ENCODE data around the gene ARHGAP5.

The ARHGAP5 gene

DNA sequence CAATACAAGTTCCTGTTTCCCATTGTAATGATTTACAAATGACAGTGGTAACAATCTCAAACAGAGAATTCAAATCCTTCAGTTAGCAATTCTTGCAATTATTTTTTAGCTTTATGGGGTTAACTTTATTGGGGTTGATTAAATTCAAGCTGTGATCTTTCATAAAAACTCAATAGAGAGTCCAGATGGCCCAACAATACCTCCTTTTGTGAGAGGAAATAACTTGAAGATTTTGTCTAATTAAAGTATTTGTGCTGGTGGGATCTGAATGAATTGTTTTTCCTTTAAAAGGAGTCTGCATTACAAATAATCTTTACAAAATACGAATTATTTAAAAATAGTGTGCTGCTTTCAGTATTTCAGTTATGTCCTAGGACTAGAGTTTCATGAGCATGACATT, 4.4 kb upstream of the ARHGAP5 start:
- no peak overlapping the region for H3K27ac ChIP-seq
- no peak for DNase-seq
- H3K9me3 ChIP-seq (ENCODE audit: severe bottlenecking) = no peaks in the 10 kb centered on the region
- no peaks in the 10 kb centered on the region for H3K27me3 ChIP-seq (ENCODE audit: insufficient read depth, low read depth, severe bottlenecking)
- TF ChIP-seq, protein P1, sequence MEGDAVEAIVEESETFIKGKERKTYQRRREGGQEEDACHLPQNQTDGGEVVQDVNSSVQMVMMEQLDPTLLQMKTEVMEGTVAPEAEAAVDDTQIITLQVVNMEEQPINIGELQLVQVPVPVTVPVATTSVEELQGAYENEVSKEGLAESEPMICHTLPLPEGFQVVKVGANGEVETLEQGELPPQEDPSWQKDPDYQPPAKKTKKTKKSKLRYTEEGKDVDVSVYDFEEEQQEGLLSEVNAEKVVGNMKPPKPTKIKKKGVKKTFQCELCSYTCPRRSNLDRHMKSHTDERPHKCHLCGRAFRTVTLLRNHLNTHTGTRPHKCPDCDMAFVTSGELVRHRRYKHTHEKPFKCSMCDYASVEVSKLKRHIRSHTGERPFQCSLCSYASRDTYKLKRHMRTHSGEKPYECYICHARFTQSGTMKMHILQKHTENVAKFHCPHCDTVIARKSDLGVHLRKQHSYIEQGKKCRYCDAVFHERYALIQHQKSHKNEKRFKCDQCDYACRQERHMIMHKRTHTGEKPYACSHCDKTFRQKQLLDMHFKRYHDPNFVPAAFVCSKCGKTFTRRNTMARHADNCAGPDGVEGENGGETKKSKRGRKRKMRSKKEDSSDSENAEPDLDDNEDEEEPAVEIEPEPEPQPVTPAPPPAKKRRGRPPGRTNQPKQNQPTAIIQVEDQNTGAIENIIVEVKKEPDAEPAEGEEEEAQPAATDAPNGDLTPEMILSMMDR (IDR thresholded peaks at IDR 0.05; ENCODE audit: low read depth, low read length) = no peak
- no peaks in the 10 kb centered on the region for H3K36me3 ChIP-seq
- H3K4me3 ChIP-seq (ENCODE audit: low read depth, low read length) = no peak overlapping the region

DNA sequence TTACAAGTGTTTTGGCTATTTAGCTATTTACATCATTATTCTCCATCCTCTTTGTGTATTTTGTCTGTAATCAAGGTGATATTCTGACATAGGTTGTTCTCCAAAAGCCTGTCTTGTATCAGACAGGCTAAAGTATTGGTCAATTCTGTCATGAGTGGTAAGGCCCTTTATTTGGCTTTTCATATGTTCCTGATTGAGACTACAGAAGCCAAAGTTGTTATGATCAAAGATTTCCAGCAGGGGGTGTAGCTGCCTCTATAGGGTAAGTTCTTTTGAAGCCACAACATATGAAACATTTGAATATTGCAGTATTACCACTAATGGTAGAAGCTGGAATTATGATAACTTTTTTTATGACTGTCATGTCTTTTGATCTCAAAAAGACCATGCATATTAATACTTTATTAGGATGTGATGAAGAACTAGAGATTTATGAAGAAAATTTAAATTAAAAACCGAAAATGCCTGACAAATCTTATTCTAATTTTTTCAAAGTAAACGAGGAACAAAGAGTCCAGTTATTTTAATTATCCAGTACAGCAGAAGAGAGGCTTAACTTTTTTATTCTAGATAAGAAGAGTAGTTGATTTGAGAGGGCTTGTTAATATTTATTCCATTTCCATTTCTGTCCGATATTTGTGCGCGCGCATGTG, 3.4 kb upstream of the ARHGAP5 start:
- no peaks in the 10 kb centered on the region for H3K27me3 ChIP-seq (ENCODE audit: insufficient read depth, low read depth, severe bottlenecking)
- H3K9me3 ChIP-seq (ENCODE audit: severe bottlenecking) = no peaks in the 10 kb centered on the region
- H3K4me3 ChIP-seq (ENCODE audit: low read depth, low read length) = no peak overlapping the region
- TF ChIP-seq, protein P1 (IDR thresholded peaks at IDR 0.05; ENCODE audit: low read depth, low read length) = peak; percentile 34; the same call in 1 of the 2 replicates
- H3K27ac ChIP-seq = no peak overlapping the region
- DNase-seq = peak; percentile 60
- no peaks in the 10 kb centered on the region for H3K36me3 ChIP-seq

DNA sequence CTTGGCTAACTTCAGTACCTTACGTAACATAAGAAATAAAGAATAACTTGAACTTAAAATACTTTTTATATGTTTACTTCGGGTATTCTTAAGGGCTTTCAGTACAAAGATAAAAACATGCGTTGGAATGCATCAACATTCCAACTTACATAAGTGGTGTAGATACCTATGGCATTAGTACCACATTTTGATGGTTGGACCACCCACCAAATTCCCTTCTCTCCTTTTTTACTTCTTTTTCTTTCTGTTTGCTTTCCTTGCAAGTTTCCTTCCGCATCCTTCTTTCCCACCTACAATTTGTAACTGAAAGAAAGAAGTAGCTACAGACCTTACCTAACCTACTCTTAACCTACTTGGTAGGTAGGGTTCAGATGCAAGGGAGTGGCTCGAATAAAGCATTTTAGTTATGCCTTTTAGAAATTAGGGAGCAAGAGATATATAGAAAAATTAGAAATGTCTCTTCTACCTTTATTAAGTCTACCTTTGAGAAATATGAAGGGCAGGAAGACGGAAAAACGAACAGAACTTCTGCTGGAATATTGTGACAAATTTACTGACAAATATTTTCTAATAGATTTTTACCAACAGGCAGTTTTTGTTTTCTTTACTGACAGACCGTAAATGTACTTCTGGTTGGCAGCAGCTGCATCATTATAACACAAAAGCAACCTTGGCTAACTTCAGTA, 2.1 kb upstream of the ARHGAP5 start:
- H3K4me3 ChIP-seq (ENCODE audit: low read depth, low read length) = peak overlapping the region; percentile 71; the same call in 1 of the 2 replicates
- H3K27ac ChIP-seq = no peak overlapping the region
- no peaks in the 10 kb centered on the region for H3K36me3 ChIP-seq
- H3K27me3 ChIP-seq (ENCODE audit: insufficient read depth, low read depth, severe bottlenecking) = no peaks in the 10 kb centered on the region
- TF ChIP-seq, protein P1 (IDR thresholded peaks at IDR 0.05; ENCODE audit: low read depth, low read length) = no peak
- no peak for DNase-seq
- no peaks in the 10 kb centered on the region for H3K9me3 ChIP-seq (ENCODE audit: severe bottlenecking)

DNA sequence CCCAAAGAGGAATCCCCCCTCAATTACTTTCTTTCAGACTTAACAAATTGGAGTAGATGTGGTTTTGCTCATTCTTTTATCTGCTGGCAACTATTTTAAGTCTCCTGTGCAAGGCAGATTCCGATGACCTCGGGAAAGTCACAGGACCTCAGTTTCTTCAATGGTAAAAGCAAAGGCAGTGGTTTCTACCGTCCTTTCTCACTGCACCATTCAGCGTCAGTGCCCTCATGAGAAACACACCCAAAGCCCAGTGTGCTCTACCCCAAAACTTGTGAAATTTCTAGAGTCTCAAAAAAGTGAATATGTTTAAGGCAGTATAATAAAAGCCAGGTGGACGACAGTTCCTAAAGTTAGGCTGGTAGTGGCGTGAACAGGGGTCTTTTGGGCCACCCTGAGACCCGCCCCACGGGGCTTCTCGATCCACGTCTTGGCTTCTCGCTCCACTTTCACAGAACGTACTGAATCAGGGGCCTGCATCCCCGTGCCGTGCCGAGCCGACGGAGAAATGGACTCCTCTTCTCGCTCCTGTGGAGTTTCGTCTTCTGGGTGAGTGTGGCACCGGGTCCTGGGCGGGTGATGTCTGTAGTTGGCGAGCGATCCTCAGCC, 1.3 kb upstream of the ARHGAP5 start:
- no peaks in the 10 kb centered on the region for H3K9me3 ChIP-seq (ENCODE audit: severe bottlenecking)
- DNase-seq = no peak
- H3K27me3 ChIP-seq (ENCODE audit: insufficient read depth, low read depth, severe bottlenecking) = no peaks in the 10 kb centered on the region
- peak overlapping the region; percentile 92 for H3K27ac ChIP-seq
- TF ChIP-seq, protein P1 (IDR thresholded peaks at IDR 0.05; ENCODE audit: low read depth, low read length) = no peak
- H3K36me3 ChIP-seq = no peaks in the 10 kb centered on the region
- H3K4me3 ChIP-seq (ENCODE audit: low read depth, low read length) = peak overlapping the region; percentile 71

DNA sequence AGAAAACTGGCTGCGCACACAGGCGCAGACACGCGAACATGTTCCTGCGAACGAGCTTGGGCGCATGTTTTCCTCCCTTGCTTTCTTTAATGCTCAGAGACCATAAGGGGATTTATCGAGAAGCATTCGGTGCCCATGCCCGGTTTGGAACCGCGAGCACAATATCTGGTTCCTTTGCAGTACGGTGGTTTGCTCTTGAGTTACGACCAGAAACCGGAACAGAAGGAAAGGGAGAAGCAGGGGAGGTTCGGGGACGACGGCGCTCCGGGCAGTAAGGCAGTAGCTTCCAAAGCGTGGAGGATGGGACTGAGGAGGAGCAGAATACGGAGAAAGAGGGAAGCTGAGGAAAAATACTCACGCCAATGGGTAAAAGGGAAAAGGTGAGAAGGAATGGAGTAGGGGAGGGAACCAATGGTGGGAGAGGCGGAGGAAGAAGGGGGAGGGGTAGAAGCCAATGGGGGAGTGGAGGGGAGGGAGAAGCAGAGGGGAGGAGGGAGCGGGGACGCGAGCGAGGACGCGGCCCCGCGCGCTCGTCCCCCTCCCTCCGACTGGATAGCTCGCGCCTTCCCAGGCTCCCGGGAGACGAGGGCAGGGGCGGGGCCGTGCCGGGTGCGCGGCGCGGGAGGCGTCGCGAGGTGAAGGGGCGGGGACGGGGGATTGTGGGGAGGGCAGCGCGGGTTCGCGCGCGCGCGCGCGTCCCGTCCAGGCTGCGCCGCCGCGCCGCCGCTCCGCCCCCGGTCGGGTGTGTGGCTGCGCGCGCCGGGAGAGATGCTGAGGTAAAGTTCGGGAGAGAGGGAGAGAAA, 625 bp upstream of the ARHGAP5 start:
- no peaks in the 10 kb centered on the region for H3K9me3 ChIP-seq (ENCODE audit: severe bottlenecking)
- H3K27ac ChIP-seq = peak overlapping the region; percentile 94
- TF ChIP-seq, protein P1 (IDR thresholded peaks at IDR 0.05; ENCODE audit: low read depth, low read length) = no peak
- H3K27me3 ChIP-seq (ENCODE audit: insufficient read depth, low read depth, severe bottlenecking) = no peaks in the 10 kb centered on the region
- no peaks in the 10 kb centered on the region for H3K36me3 ChIP-seq
- DNase-seq = peak; percentile 97
- H3K4me3 ChIP-seq (ENCODE audit: low read depth, low read length) = peak overlapping the region; percentile 71

Measured in WERI-Rb-1 (cell line).